ENCODE measurements around the gene HDHD5.

DNA sequence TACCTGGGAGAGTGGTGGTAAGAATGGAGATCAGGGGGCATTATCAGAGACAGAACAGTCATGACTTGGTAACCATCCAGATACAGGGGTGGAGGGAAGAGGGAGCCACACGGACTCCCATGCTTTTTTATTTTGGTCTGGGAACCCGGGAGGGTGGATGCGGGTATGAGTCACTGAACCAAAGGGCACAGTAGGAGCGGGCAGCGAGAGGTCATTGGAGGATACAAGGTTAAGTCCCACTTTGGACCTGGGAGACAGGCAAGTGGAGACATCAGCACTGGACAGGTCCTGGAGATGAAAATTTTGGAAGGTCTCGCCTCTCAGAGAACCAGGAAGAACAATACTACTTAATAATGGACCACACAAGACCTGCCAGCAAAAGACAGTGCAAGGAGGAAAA is 6.7 kb downstream of the HDHD5 start:
- TF ChIP-seq, protein P1, sequence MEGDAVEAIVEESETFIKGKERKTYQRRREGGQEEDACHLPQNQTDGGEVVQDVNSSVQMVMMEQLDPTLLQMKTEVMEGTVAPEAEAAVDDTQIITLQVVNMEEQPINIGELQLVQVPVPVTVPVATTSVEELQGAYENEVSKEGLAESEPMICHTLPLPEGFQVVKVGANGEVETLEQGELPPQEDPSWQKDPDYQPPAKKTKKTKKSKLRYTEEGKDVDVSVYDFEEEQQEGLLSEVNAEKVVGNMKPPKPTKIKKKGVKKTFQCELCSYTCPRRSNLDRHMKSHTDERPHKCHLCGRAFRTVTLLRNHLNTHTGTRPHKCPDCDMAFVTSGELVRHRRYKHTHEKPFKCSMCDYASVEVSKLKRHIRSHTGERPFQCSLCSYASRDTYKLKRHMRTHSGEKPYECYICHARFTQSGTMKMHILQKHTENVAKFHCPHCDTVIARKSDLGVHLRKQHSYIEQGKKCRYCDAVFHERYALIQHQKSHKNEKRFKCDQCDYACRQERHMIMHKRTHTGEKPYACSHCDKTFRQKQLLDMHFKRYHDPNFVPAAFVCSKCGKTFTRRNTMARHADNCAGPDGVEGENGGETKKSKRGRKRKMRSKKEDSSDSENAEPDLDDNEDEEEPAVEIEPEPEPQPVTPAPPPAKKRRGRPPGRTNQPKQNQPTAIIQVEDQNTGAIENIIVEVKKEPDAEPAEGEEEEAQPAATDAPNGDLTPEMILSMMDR (IDR thresholded peaks at IDR 0.05): no peak
- TF ChIP-seq POLR2A (IDR thresholded peaks at IDR 0.05): no peak

Data from thyroid gland (tissue), 4 donors.